Esophagus squamous epithelium (tissue), 4 donors: Measurements from ENCODE around the gene CD248.

Source experiments
- POLR2A ChIP-seq, 4 donors: fragments of 450-650 bp; IDR thresholded peaks; one replicate each; pipeline ENCODE4 v1.6.1; 2017; ENCODE audit warnings: antibody characterized with exemption in 4 of 4, mild to moderate bottlenecking in 4 of 4, moderate library complexity in 3 of 4
- TF ChIP-seq, protein P1 (sequence below), 6 experiments: fragments of 450-650 bp in 4 of 6; fragments of 200-600 bp in 2 of 6; sonication (generic) in 2 of 6; IDR thresholded peaks; one replicate each; pipeline ENCODE4 v1.5.1; 2016 to 2019; ENCODE audit warnings: antibody characterized with exemption in 6 of 6, mild to moderate bottlenecking in 4 of 6, moderate library complexity in 4 of 6

DNA sequence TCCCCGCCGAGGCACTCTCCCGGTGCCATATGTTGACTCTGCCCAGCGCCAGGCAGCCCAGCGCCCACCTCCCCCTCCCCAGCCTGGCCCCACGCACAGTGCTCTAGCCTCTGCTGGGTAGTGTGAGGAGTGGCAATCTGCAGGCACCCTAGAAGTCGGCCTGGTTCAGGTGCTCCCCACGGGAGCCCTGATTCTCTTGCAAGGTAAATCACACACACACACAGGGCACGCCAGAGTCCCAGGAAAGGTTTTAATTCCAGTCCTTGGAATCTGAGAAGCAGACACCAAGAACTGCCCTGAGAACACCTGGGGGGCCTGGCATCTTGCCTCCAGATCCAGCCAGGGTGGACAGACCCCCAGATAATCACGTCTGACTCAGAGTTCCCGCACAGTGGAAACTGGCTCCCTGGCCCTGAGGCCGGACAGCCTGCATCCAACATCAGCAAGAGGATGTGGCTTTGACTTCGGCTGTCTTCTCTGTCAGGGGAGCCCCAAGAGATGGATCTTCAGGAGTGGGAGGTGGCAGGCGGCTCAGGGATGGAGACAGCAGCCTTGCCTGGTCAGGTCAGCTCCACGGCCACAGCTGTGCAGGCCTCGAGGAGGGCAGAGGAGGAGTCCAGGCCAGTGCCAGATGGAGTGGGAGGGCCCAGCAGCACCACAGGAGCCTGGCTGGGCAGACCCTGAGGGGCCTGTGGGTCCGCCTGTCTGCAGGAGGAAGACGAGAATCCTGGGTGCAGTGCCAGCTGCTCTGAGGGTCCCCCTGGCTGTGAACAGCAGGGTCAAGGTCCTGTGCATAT, 20.5 kb upstream of the CD248 start:
- TF ChIP-seq, protein P1, sequence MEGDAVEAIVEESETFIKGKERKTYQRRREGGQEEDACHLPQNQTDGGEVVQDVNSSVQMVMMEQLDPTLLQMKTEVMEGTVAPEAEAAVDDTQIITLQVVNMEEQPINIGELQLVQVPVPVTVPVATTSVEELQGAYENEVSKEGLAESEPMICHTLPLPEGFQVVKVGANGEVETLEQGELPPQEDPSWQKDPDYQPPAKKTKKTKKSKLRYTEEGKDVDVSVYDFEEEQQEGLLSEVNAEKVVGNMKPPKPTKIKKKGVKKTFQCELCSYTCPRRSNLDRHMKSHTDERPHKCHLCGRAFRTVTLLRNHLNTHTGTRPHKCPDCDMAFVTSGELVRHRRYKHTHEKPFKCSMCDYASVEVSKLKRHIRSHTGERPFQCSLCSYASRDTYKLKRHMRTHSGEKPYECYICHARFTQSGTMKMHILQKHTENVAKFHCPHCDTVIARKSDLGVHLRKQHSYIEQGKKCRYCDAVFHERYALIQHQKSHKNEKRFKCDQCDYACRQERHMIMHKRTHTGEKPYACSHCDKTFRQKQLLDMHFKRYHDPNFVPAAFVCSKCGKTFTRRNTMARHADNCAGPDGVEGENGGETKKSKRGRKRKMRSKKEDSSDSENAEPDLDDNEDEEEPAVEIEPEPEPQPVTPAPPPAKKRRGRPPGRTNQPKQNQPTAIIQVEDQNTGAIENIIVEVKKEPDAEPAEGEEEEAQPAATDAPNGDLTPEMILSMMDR (IDR thresholded peaks at IDR 0.05): no peak
- no peak for TF ChIP-seq POLR2A (IDR thresholded peaks at IDR 0.05)
